Measurements from ENCODE around the gene TMEFF1. TPM values are rescaled to one million over a fixed set of nuclear protein-coding genes. Genes with fewer than 3 reads are reported as not detected.

TMEFF1 gene
- total RNA-seq, 4 donors from 2014 or later = 8.4 TPM; not detected in 3

GRCh38 chr9:100557053-100557452 is 84.1 kb downstream of the TMEFF1 start:
- DNase-seq = no peak
- no peaks in the 10 kb centered on the region for H3K4me1 ChIP-seq
- H3K9me3 ChIP-seq = no peaks in the 10 kb centered on the region
- H3K27me3 ChIP-seq = no peaks in the 10 kb centered on the region
- intact Hi-C loops (cut with DNase I; ENCODE audit: low total_unique reads) = no loop called here
- TF ChIP-seq CTCF (IDR thresholded peaks at IDR 0.05) (no peak), POLR2A (IDR thresholded peaks at IDR 0.05) (no peak)
- no peak overlapping the region for H3K27ac ChIP-seq
- H3K4me3 ChIP-seq = no peak overlapping the region
- H3K36me3 ChIP-seq = no peaks in the 10 kb centered on the region

- no peak for TF ChIP-seq POLR2A (IDR thresholded peaks at IDR 0.05)
- no peak for TF ChIP-seq CTCF (IDR thresholded peaks at IDR 0.05)
- no peak overlapping the region for H3K27ac ChIP-seq
- no peaks in the 10 kb centered on the region for H3K4me1 ChIP-seq
- H3K4me3 ChIP-seq = no peak overlapping the region
- no peaks in the 10 kb centered on the region for H3K9me3 ChIP-seq
- no peaks in the 10 kb centered on the region for H3K27me3 ChIP-seq
- intact Hi-C loops (cut with DNase I; ENCODE audit: low total_unique reads) = no loop called here
- DNase-seq = no peak
- no peaks in the 10 kb centered on the region for H3K36me3 ChIP-seq
These were observed 88.3 kb downstream of the TMEFF1 start for GRCh38 chr9:100561256-100561655.

- TF ChIP-seq CTCF (IDR thresholded peaks at IDR 0.05) (no peak), POLR2A (IDR thresholded peaks at IDR 0.05) (no peak)
- H3K4me3 ChIP-seq = no peak overlapping the region
- intact Hi-C loops (cut with DNase I; ENCODE audit: low total_unique reads) = no loop called here
- no peak overlapping the region for H3K27ac ChIP-seq
- DNase-seq = no peak
- H3K4me1 ChIP-seq = no peaks in the 10 kb centered on the region
- H3K27me3 ChIP-seq = no peaks in the 10 kb centered on the region
- no peaks in the 10 kb centered on the region for H3K36me3 ChIP-seq
- H3K9me3 ChIP-seq = no peaks in the 10 kb centered on the region
These were observed 94.9 kb downstream of the TMEFF1 start for GRCh38 chr9:100567856-100568255.

GRCh38 chr9:100573655-100574260 is 100.8 kb downstream of the TMEFF1 start:
- intact Hi-C loops (cut with DNase I; ENCODE audit: low total_unique reads) = no loop called here
- no peaks in the 10 kb centered on the region for H3K9me3 ChIP-seq
- DNase-seq = no peak
- H3K4me1 ChIP-seq = no peaks in the 10 kb centered on the region
- no peak overlapping the region for H3K27ac ChIP-seq
- no peaks in the 10 kb centered on the region for H3K27me3 ChIP-seq
- no peak overlapping the region for H3K4me3 ChIP-seq
- no peaks in the 10 kb centered on the region for H3K36me3 ChIP-seq
- TF ChIP-seq POLR2A (IDR thresholded peaks at IDR 0.05) = no peak
- TF ChIP-seq CTCF (IDR thresholded peaks at IDR 0.05) = no peak

- no peaks in the 10 kb centered on the region for H3K9me3 ChIP-seq
- no peaks in the 10 kb centered on the region for H3K27me3 ChIP-seq
- TF ChIP-seq CTCF (IDR thresholded peaks at IDR 0.05) (no peak), POLR2A (IDR thresholded peaks at IDR 0.05) (no peak)
- no peak for DNase-seq
- intact Hi-C loops (cut with DNase I; ENCODE audit: low total_unique reads) = no loop called here
- H3K4me1 ChIP-seq = no peaks in the 10 kb centered on the region
- no peak overlapping the region for H3K27ac ChIP-seq
- no peaks in the 10 kb centered on the region for H3K36me3 ChIP-seq
- H3K4me3 ChIP-seq = no peak overlapping the region
These were observed 102.1 kb downstream of the TMEFF1 start for GRCh38 chr9:100575006-100575405.
